GM12878 (cell line): ENCODE data around the gene SH2B3. TPM values are rescaled to one million over a fixed set of nuclear protein-coding genes. Genes with fewer than 3 reads are reported as not detected.

Experiments used
- ATAC-seq: fragments of 200-7000 bp; cut with Tn5 transposase; 3 replicates; pipeline ENCODE4 v1.9.1; 2020; ENCODE audit warnings: mild to moderate bottlenecking, moderate library complexity
- BruUV-seq: library from RNA; stranded (reverse); fragments of 400-500 nt; replicated peaks from 2 replicates; lab custom pipeline; 2021; lab: Mats Ljungman, UMichigan
- CTCF ChIA-PET: fragments of 300-600 bp; sonication (Branson Sonifier 250); formaldehyde crosslinking; extraction: SDS; loops from one replicate; lab custom pipeline; 2021; ENCODE audit warnings: inconsistent platforms; lab: Yijun Ruan, JAX
- POLR2A ChIA-PET: fragments of 350-600 bp; formaldehyde crosslinking; extraction: SDS; loops from one replicate; lab custom pipeline; 2021; ENCODE audit warnings: inconsistent platforms; lab: Charles Lee
- RAD21 ChIA-PET: fragments of 300-600 bp; sonication (Branson Sonifier 250); formaldehyde crosslinking; loops from one replicate; lab custom pipeline; 2023; ENCODE audit warnings: antibody characterized with exemption; ENCODE audit not compliant: unreplicated experiment; lab: Charles Lee
- SMC1A ChIA-PET: fragments of 300-600 bp; sonication (Branson Sonifier 250); formaldehyde crosslinking; loops from one replicate; lab custom pipeline; 2023; ENCODE audit not compliant: unreplicated experiment, uncharacterized antibody; lab: Charles Lee
- DNase-seq: peaks from one replicate; pipeline ENCODE4 v3.0.0-alpha.2; 2011; ENCODE audit warnings: low read depth, low spot score
- FAIRE-seq: peaks from 3 replicates; lab custom pipeline; 2011; peaks lifted over from hg19 to GRCh38; lab: Jason Lieb, UNC
- H2AFZ ChIP-seq: 2 replicates; pipeline ENCODE4 v1.6.0; 2011; ENCODE audit warnings: low read depth, low read length, control low read depth; ENCODE audit not compliant: control insufficient read depth
- H3K27ac ChIP-seq: 2 replicates; pipeline ENCODE4 v1.5.1; 2011; ENCODE audit warnings: control low read depth; ENCODE audit not compliant: control insufficient read depth, insufficient read depth
- H3K27me3 ChIP-seq, 2 experiments: replicated peaks in 1 of 2; 2 replicates each; pipeline versions ENCODE4 v1.6.0 to v1.6.1; 2011; ENCODE audit warnings: low read length in 1 of 2; ENCODE audit not compliant: control insufficient read depth in 2 of 2, insufficient read depth in 2 of 2
- H3K36me3 ChIP-seq, 2 experiments: 2 replicates each; pipeline ENCODE4 v1.5.1; 2011; ENCODE audit warnings: low read length in 1 of 2; ENCODE audit not compliant: control insufficient read depth in 2 of 2, insufficient read depth in 2 of 2
- H3K4me1 ChIP-seq: 2 replicates; pipeline ENCODE4 v1.6.1; 2011; ENCODE audit warnings: mild to moderate bottlenecking, low read length, moderate library complexity, mixed read lengths; ENCODE audit not compliant: control insufficient read depth, insufficient read depth
- H3K4me2 ChIP-seq: 2 replicates; pipeline ENCODE4 v1.6.0; 2011; ENCODE audit warnings: control low read depth; ENCODE audit not compliant: control insufficient read depth, insufficient read depth
- H3K4me3 ChIP-seq: fragments of 200-600 bp; sonication (generic); 2 replicates; pipeline ENCODE4 v1.5.1; 2016
- H3K79me2 ChIP-seq: 2 replicates; pipeline ENCODE4 v1.6.0; 2011; ENCODE audit warnings: low read length; ENCODE audit not compliant: control insufficient read depth, insufficient read depth
- H3K9ac ChIP-seq: 2 replicates; pipeline ENCODE4 v1.8.0; 2011; ENCODE audit warnings: low read length, control low read depth, mixed read lengths; ENCODE audit not compliant: control insufficient read depth, insufficient read depth
- H3K9me3 ChIP-seq: replicated peaks from 3 replicates; pipeline ENCODE4 v1.5.1; 2011; ENCODE audit warnings: mild to moderate bottlenecking, low read length; ENCODE audit not compliant: control insufficient read depth, insufficient read depth
- H4K20me1 ChIP-seq: 2 replicates; pipeline ENCODE4 v1.6.0; 2011; ENCODE audit not compliant: control insufficient read depth, insufficient read depth
- BHLHE40 ChIP-seq, 2 experiments: fragments of 450-650 bp in 1 of 2; IDR thresholded peaks; 2 replicates each; pipeline ENCODE4 v1.6.1; 2011 to 2017; ENCODE audit warnings: low read depth in 2 of 2, borderline replicate concordance in 1 of 2, improper control_type of control experiment in 1 of 2, low read length in 1 of 2, mild to moderate bottlenecking in 1 of 2
- CHD1 ChIP-seq: IDR thresholded peaks from 2 replicates; pipeline ENCODE4 v1.6.1; 2012; ENCODE audit warnings: low read depth, low read length, improper control_type of control experiment
- HDGF ChIP-seq: fragments of 450-650 bp; IDR thresholded peaks from 2 replicates; pipeline ENCODE4 v1.6.1; 2016; ENCODE audit warnings: antibody characterized with exemption
- KDM1A ChIP-seq: fragments of 200-600 bp; sonication (generic); IDR thresholded peaks from 2 replicates; pipeline ENCODE4 v1.6.1; 2016; ENCODE audit warnings: borderline replicate concordance
- LARP7 ChIP-seq: fragments of 450-650 bp; IDR thresholded peaks from 2 replicates; pipeline ENCODE4 v1.6.1; 2017; ENCODE audit warnings: mild to moderate bottlenecking
- POLR2AphosphoS5 ChIP-seq: IDR thresholded peaks from 2 replicates; pipeline ENCODE4 v1.6.1; 2011; ENCODE audit warnings: mild to moderate bottlenecking, low read length, inconsistent platforms
- PRDM15 ChIP-seq: fragments of 450-650 bp; formaldehyde crosslinking; IDR thresholded peaks from 2 replicates; pipeline ENCODE4 v1.4.0; 2020; ENCODE audit warnings: mild to moderate bottlenecking, moderate library complexity
- TBL1XR1 ChIP-seq: IDR thresholded peaks from 2 replicates; pipeline ENCODE4 v1.6.1; 2012; ENCODE audit warnings: low read depth, low read length, improper control_type of control experiment
- ZNF274 ChIP-seq: IDR thresholded peaks from one replicate; pipeline ENCODE4 v1.8.0; 2011; ENCODE audit not compliant: insufficient read length, insufficient read depth
- WGBS: methylation state at CpG from one replicate; pipeline ENCODE4 v1.1.6; 2016; ENCODE audit warnings: low lambda C conversion rate; ENCODE audit not compliant: insufficient replicate concordance, insufficient coverage; ENCODE audit errors: missing lambda C conversion rate; 5-methylcytosine and 5-hydroxymethylcytosine counted together
- in situ Hi-C: fragments of 300-500 bp; cut with MboI; formaldehyde crosslinking; loops from 9 replicates; pipeline ENCODE4 v1.14.3; 2018; ENCODE audit warnings: mixed read lengths
- intact Hi-C: fragments of 100-400 bp; cut with micrococcal nuclease; formaldehyde crosslinking; loops from one replicate; pipeline ENCODE4 v1.14.2; 2022; ENCODE audit not compliant: unreplicated experiment
- polyA plus RNA-seq, 11 experiments: library from polyadenylated mRNA; depleted of rRNA in 4 of 11; unstranded in 6 of 11; stranded (reverse) in 5 of 11; fragments of >200 nt; fragmentation: Nextera tagmentation in 4 of 11; fragmentation: Illumina TruSeq in 1 of 11; extraction: Ambion mirVana in 4 of 11; extraction: Trizol in 1 of 11; gene quantifications; 1 replicate in 1 of 11; 2 replicates in 10 of 11; pipeline versions ENCODE4 v1.2.1 to v1.2.3, GENCODE V29; 2011 to 2016; ENCODE audit warnings: inconsistent platforms in 2 of 11, missing spikeins in 2 of 11, low read depth in 1 of 11
- total RNA-seq, 4 experiments: library from RNA; depleted of rRNA in 3 of 4; stranded (reverse); fragments of >200 nt in 3 of 4; fragmentation: Illumina TruSeq in 1 of 4; extraction: Trizol in 1 of 4; gene quantifications; 2 replicates each; pipeline versions ENCODE4 v1.2.1 to v1.2.3, GENCODE V29; 2013 to 2021
- TF ChIP-seq, protein P1 (sequence below): IDR thresholded peaks from 2 replicates; pipeline ENCODE4 v1.6.1; 2012; ENCODE audit warnings: low read depth, low read length, improper control_type of control experiment
- TF ChIP-seq, protein P2 (sequence below): fragments of 450-650 bp; IDR thresholded peaks from 2 replicates; pipeline ENCODE4 v1.6.1; 2017; ENCODE audit warnings: low read depth, mild to moderate bottlenecking, moderate library complexity
- TF ChIP-seq, protein P3 (sequence below): IDR thresholded peaks from 2 replicates; pipeline ENCODE4 v1.6.1; 2012; ENCODE audit warnings: low read length, inconsistent platforms

SH2B3 gene
- total and polyA plus RNA-seq, 10 of the 15 experiments (the other 5 are each of a cell fraction or from before 2014, with no cell fraction given) = 5.8 to 46.4 (median 23.3) TPM

DNA sequence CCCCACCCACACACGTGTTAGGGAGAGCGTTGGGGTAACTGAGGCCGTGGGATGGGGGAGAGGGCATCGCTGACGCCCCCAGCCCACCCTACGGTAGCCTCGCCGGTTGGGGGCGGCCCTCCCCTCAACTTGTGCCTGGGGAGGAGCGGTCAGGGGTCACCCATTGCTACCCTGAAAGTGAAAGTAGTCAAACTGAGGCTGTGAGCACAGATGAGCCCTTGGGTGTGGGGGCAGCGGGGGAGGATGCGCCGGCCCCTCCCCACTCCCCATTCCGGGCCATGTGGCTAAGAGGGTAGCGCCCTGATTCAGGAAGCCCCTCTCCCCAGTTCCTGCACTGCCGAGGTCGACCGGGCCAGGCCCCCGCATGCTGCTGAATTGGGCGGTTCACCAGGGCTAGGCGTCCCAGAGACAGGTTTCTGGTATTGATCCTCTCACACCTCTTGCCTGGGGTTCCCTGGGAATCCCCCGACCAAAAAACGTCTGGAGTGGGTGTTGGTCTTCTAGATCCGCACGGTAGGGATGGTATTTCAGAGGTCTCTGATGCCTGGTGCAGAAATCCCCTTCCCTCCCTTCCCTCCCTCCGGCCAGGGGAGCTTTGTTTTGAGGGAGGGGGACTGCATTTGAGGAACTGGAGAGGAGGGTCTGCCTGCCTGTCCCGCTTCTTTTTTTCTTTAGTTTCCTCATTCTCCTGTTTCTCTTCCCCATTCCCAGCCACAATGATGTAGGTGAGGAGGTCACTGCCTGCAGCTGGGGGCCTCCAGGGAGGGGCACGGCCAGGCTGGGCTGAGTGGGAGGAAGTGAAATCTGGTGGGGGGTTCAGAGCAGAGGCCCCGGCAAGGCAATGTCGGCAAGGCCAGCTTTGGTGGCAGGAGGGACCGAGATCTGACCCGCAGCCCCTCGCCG is 1.0 kb downstream of the SH2B3 start (continued):
- TF ChIP-seq, protein P1, sequence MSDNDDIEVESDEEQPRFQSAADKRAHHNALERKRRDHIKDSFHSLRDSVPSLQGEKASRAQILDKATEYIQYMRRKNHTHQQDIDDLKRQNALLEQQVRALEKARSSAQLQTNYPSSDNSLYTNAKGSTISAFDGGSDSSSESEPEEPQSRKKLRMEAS = no peak; the same call in 1 of the 2 replicates
- TF ChIP-seq KDM1A = no peak
- TF ChIP-seq, protein P2, sequence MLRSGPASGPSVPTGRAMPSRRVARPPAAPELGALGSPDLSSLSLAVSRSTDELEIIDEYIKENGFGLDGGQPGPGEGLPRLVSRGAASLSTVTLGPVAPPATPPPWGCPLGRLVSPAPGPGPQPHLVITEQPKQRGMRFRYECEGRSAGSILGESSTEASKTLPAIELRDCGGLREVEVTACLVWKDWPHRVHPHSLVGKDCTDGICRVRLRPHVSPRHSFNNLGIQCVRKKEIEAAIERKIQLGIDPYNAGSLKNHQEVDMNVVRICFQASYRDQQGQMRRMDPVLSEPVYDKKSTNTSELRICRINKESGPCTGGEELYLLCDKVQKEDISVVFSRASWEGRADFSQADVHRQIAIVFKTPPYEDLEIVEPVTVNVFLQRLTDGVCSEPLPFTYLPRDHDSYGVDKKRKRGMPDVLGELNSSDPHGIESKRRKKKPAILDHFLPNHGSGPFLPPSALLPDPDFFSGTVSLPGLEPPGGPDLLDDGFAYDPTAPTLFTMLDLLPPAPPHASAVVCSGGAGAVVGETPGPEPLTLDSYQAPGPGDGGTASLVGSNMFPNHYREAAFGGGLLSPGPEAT = peak; percentile 64; the same call in 1 of the 2 replicates

- peak overlapping the region; percentile 96 for H3K4me3 ChIP-seq
- no peak overlapping the region for H2AFZ ChIP-seq
- 0 out of 2 replicates have a peak, but pooled peaks cover 6% of the 10 kb centered on the region for H4K20me1 ChIP-seq
- H3K36me3 ChIP-seq = peaks cover 0 to 4% of the 10 kb centered on the region in 2 experiments; a peak in 2 of 4 replicates
- BruUV-seq = TSS peak; percentile 54
- peaks cover 58% of the 10 kb centered on the region for H3K4me1 ChIP-seq
- H3K9ac ChIP-seq = peak overlapping the region; percentile 95
- RAD21 ChIA-PET = interaction anchor here (0.7 to 19.6 kb wide), 6 partner anchors 9 to 121 kb away, joined by 3 to 804 read pairs (median 6); no protein-coding TSS in a partner anchor
- peaks cover 67% of the 10 kb centered on the region for H3K79me2 ChIP-seq
- intact Hi-C loops (no loop called here), in situ Hi-C loops (no loop called here)
- ATAC-seq (no peak), FAIRE-seq (no peak), DNase-seq (no peak)
- CTCF ChIA-PET = interaction anchor here (0.6 to 27.0 kb wide), 6 partner anchors 10 to 853 kb away, joined by 3 to 1117 read pairs (median 20); no protein-coding TSS in a partner anchor
- H3K27me3 ChIP-seq = no peaks in the 10 kb centered on the region
- POLR2A ChIA-PET = interaction anchor here (0.6 to 13.2 kb wide), 7 partner anchors 8 to 138 kb away, joined by 3 to 188 read pairs (median 4); no protein-coding TSS in a partner anchor
- peak overlapping the region; percentile 91 for H3K27ac ChIP-seq
- WGBS = 4% methylated on average over 9 of the region's 9 CpGs
- no peaks in the 10 kb centered on the region for H3K9me3 ChIP-seq
- SMC1A ChIA-PET = interaction anchor here (2.0 to 22.6 kb wide), 5 partner anchors 10 to 49 kb away, joined by 7 to 605 read pairs (median 24); no protein-coding TSS in a partner anchor
- H3K4me2 ChIP-seq = peak overlapping the region; percentile 96
- 0 out of 2 replicates have a peak, but pooled peaks have one; percentile 49 for TF ChIP-seq CHD1
- no peak for TF ChIP-seq BHLHE40 (IDR thresholded peaks at IDR 0.05; ENCODE audit: borderline replicate concordance in 1 of 2, low read depth in 2 of 2, low read length in 1 of 2)
- peak; percentile 39 for TF ChIP-seq POLR2AphosphoS5
- TF ChIP-seq ZNF274 = no peak
- TF ChIP-seq TBL1XR1 = no peak
- TF ChIP-seq LARP7 = no peak; the same call in 1 of the 2 replicates
- no peak for TF ChIP-seq HDGF
- TF ChIP-seq, protein P3, sequence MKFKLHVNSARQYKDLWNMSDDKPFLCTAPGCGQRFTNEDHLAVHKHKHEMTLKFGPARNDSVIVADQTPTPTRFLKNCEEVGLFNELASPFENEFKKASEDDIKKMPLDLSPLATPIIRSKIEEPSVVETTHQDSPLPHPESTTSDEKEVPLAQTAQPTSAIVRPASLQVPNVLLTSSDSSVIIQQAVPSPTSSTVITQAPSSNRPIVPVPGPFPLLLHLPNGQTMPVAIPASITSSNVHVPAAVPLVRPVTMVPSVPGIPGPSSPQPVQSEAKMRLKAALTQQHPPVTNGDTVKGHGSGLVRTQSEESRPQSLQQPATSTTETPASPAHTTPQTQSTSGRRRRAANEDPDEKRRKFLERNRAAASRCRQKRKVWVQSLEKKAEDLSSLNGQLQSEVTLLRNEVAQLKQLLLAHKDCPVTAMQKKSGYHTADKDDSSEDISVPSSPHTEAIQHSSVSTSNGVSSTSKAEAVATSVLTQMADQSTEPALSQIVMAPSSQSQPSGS = no peak
- TF ChIP-seq PRDM15 (CRISPR knock-in tag) = no peak
Measured at GRCh38 chr12:111407377-111408115, 1.8 kb downstream of the SH2B3 start.
